Sigmoid colon (tissue), 3 donors: Measurements from ENCODE around the gene ZFPM1.

Experiments used
- POLR2A ChIP-seq, 2 donors: fragments of 450-650 bp; IDR thresholded peaks; one replicate each; pipeline ENCODE4 v1.6.1; 2016; ENCODE audit warnings: antibody characterized with exemption in 2 of 2, mild to moderate bottlenecking in 2 of 2, moderate library complexity in 2 of 2
- TF ChIP-seq, protein P1 (sequence below), 4 experiments: fragments of 450-650 bp in 3 of 4; fragments of 200-600 bp in 1 of 4; IDR thresholded peaks; one replicate each; pipeline ENCODE4 v1.5.1; 2016 to 2019; ENCODE audit warnings: antibody characterized with exemption in 4 of 4, mild to moderate bottlenecking in 3 of 4, moderate library complexity in 2 of 4

DNA sequence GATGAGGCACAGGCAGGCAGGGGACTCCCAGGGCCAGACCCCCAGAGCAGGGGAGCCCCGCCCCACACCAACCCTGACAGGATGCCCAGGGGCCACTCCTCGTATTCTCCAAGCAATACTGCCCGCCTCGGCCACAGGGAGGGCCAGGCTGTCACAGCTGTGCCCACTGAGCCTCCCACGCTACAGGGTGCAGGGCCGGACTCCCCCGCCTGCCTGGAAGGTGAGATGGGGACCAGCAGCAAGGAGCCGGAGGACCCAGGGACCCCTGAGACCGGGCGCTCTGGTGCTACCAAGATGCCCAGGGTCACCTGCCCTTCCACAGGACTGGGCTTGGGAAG is 18.8 kb upstream of the ZFPM1 start:
- TF ChIP-seq, protein P1, sequence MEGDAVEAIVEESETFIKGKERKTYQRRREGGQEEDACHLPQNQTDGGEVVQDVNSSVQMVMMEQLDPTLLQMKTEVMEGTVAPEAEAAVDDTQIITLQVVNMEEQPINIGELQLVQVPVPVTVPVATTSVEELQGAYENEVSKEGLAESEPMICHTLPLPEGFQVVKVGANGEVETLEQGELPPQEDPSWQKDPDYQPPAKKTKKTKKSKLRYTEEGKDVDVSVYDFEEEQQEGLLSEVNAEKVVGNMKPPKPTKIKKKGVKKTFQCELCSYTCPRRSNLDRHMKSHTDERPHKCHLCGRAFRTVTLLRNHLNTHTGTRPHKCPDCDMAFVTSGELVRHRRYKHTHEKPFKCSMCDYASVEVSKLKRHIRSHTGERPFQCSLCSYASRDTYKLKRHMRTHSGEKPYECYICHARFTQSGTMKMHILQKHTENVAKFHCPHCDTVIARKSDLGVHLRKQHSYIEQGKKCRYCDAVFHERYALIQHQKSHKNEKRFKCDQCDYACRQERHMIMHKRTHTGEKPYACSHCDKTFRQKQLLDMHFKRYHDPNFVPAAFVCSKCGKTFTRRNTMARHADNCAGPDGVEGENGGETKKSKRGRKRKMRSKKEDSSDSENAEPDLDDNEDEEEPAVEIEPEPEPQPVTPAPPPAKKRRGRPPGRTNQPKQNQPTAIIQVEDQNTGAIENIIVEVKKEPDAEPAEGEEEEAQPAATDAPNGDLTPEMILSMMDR (IDR thresholded peaks at IDR 0.05) = no peak
- TF ChIP-seq POLR2A (IDR thresholded peaks at IDR 0.05) = no peak
